HG02623 (cell line): Measurements from ENCODE around the gene MYO5A.
"Not testable (repeated sequence)": the region's sequence is repeated elsewhere in the genome, so short reads cannot be mapped to it uniquely, and the experiment has no call there.

Experiments
- ATAC-seq: cut with Tn5 transposase; IDR thresholded peaks from one replicate; pipeline ENCODE4 v1.9.1; 2021; ENCODE audit warnings: moderate library complexity; ENCODE audit not compliant: unreplicated experiment

MYO5A gene

GRCh38 chr15:52528564-52529340 lies at the start of gene MYO5A:
MYO5A (minus strand) TSS chr15:52528880; CDS start chr15:52528806, 74 bp downstream.
- ATAC-seq: peak; percentile 78

- ATAC-seq: no peak
These were observed 48.0 kb upstream of the MYO5A start for GRCh38 chr15:52576692-52577091.

GRCh38 chr15:52575573-52575972 lies 46.9 kb upstream of the MYO5A start:
- ATAC-seq: not testable (repeated sequence)

- ATAC-seq: no peak
These were observed 46.4 kb upstream of the MYO5A start for GRCh38 chr15:52575072-52575471.

- ATAC-seq: not testable (repeated sequence)
These were observed 45.9 kb upstream of the MYO5A start for GRCh38 chr15:52574623-52575022.

GRCh38 chr15:52568601-52569585 lies 40.2 kb upstream of the MYO5A start, which contains the start of gene ARPP19:
ARPP19 (minus strand) TSS chr15:52569030; CDS start chr15:52568892, 138 bp downstream.
- peak; percentile 64 for ATAC-seq

- no peak for ATAC-seq
These were observed 39.4 kb upstream of the MYO5A start for GRCh38 chr15:52567871-52568600.

GRCh38 chr15:52566889-52567288 lies 38.2 kb upstream of the MYO5A start:
- no peak for ATAC-seq

GRCh38 chr15:52565417-52566358 lies 37.0 kb upstream of the MYO5A start:
- peak; percentile 35 for ATAC-seq

- ATAC-seq: no peak
These were observed 34.9 kb upstream of the MYO5A start for GRCh38 chr15:52563501-52564060.

- ATAC-seq: no peak
These were observed 30.9 kb upstream of the MYO5A start for GRCh38 chr15:52559575-52559974.

GRCh38 chr15:52559022-52559421 lies 30.3 kb upstream of the MYO5A start:
- no peak for ATAC-seq

GRCh38 chr15:52558196-52558595 lies 29.5 kb upstream of the MYO5A start:
- ATAC-seq: peak; percentile 73

GRCh38 chr15:52557274-52557641 lies 28.6 kb upstream of the MYO5A start:
- ATAC-seq: no peak

GRCh38 chr15:52556524-52557273 lies 28.0 kb upstream of the MYO5A start:
- no peak for ATAC-seq

GRCh38 chr15:52552303-52552702 lies 23.6 kb upstream of the MYO5A start:
- no peak for ATAC-seq

GRCh38 chr15:52551762-52552161 lies 23.1 kb upstream of the MYO5A start:
- ATAC-seq: no peak

GRCh38 chr15:52551186-52551585 lies 22.5 kb upstream of the MYO5A start:
- not testable (repeated sequence) for ATAC-seq
